ENCODE data around the gene TMOD2.
A peak's percentile ranks its signal among the peaks of the same experiment; 100 is the strongest.

The TMOD2 gene

GRCh38 chr15:51759557-51760070 lies 8.2 kb downstream of the TMOD2 start:
- H3K27ac ChIP-seq, result no peak overlapping the region
- TF ChIP-seq ZFX (IDR thresholded peaks at IDR 0.05; ENCODE audit: borderline replicate concordance), result no peak
- peak; percentile 20; the same call in 1 of the 2 replicates for TF ChIP-seq CTCF (IDR thresholded peaks at IDR 0.05)

- no peak overlapping the region for H3K27ac ChIP-seq
- no peak for TF ChIP-seq ZFX (IDR thresholded peaks at IDR 0.05; ENCODE audit: borderline replicate concordance)
- TF ChIP-seq CTCF (IDR thresholded peaks at IDR 0.05), result no peak
Measured at GRCh38 chr15:51760805-51761204, 9.4 kb downstream of the TMOD2 start.

GRCh38 chr15:51765751-51766150 lies 14.4 kb downstream of the TMOD2 start:
- no peak for TF ChIP-seq ZFX (IDR thresholded peaks at IDR 0.05; ENCODE audit: borderline replicate concordance)
- TF ChIP-seq CTCF (IDR thresholded peaks at IDR 0.05), result no peak
- H3K27ac ChIP-seq, result no peak overlapping the region

- no peak overlapping the region for H3K27ac ChIP-seq
- TF ChIP-seq CTCF (IDR thresholded peaks at IDR 0.05), result no peak
- TF ChIP-seq ZFX (IDR thresholded peaks at IDR 0.05; ENCODE audit: borderline replicate concordance), result no peak
Measured at GRCh38 chr15:51766341-51766740, 14.9 kb downstream of the TMOD2 start.

- no peak overlapping the region for H3K27ac ChIP-seq
- TF ChIP-seq ZFX (IDR thresholded peaks at IDR 0.05; ENCODE audit: borderline replicate concordance) (no peak), CTCF (IDR thresholded peaks at IDR 0.05) (no peak)
Measured at GRCh38 chr15:51768018-51768417, 16.6 kb downstream of the TMOD2 start.

GRCh38 chr15:51770902-51771301 lies 19.5 kb downstream of the TMOD2 start:
- TF ChIP-seq ZFX (IDR thresholded peaks at IDR 0.05; ENCODE audit: borderline replicate concordance) (no peak), CTCF (IDR thresholded peaks at IDR 0.05) (no peak)
- no peak overlapping the region for H3K27ac ChIP-seq

GRCh38 chr15:51771773-51772172 lies 20.4 kb downstream of the TMOD2 start:
- no peak overlapping the region for H3K27ac ChIP-seq
- TF ChIP-seq CTCF (IDR thresholded peaks at IDR 0.05) (no peak), ZFX (IDR thresholded peaks at IDR 0.05; ENCODE audit: borderline replicate concordance) (no peak)
